ENCODE results near the gene TMX2. TPM values are rescaled to one million over a fixed set of nuclear protein-coding genes. Genes with fewer than 3 reads are reported as not detected.

TMX2 gene
- total and polyA plus RNA-seq, 9 of the 15 experiments (the other 6 are each of a cell fraction or from before 2014, with no cell fraction given): 176 to 433 (median 227) TPM

DNA sequence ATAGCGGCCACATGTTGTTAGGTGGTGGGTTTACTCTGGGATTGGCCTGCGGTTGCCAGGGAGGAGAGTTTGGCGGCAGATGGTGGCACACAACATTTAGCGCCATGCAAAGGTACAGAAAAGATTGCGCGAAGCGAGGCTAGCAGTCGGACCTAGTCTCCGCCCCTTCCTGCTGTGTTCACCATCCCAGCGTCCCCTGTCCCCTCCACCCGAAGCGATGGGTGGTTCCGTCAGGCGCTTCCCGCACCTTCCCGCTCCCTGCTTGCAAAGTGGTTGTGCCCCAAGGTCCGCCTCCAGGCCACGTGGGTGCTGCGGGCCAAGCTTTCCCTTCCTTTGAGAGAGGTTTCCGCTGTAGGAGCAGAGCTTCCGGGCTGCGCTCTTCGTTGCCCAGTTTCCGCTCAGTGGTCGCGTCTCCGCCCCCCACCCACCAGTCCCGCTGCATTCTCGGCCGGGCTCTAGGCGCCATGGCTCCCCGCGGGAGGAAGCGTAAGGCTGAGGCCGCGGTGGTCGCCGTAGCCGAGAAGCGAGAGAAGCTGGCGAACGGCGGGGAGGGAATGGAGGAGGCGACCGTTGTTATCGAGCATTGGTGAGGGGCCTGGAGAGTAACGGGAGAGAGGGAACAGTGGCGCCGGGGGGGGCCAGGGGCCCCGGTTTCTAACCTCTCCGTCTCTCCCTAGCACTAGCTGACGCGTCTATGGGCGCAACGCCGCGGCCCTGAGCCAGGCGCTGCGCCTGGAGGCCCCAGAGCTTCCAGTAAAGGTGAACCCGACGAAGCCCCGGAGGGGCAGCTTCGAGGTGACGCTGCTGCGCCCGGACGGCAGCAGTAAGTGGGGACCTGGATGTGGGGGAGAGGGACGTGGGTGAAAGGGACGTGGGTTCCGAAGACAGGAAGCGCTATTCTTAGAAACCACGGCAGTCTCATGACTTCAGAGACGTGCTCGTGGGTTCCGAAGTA is 29.0 kb downstream of the TMX2 start, which contains the start of gene SELENOH (continued):
- TF ChIP-seq SMARCB1 (IDR thresholded peaks at IDR 0.05; ENCODE audit: insufficient read length, low read depth) (no peak), POLR2G (IDR thresholded peaks at IDR 0.05; ENCODE audit: low read depth, low read length) (peak; percentile 99), NCOA1 (IDR thresholded peaks at IDR 0.05; ENCODE audit: low read depth) (peak; percentile 99), KDM4B (IDR thresholded peaks at IDR 0.05; ENCODE audit: borderline replicate concordance in 2 of 2, low read depth in 1 of 2) (peak in 1 of 2 experiments; percentile 92; a peak in 1 of 4 replicates), NUFIP1 (IDR thresholded peaks at IDR 0.05; ENCODE audit: partially characterized antibody) (peak; percentile 85), SOX6 (IDR thresholded peaks at IDR 0.05) (peak; percentile 81), MCM3 (IDR thresholded peaks at IDR 0.05) (no peak), CBX1 (IDR thresholded peaks at IDR 0.05; ENCODE audit: low read depth) (no peak; the same call in none of the 2 replicates), ADNP (tag; IDR thresholded peaks at IDR 0.05) (no peak), NCOA4 (IDR thresholded peaks at IDR 0.05; ENCODE audit: partially characterized antibody) (no peak), KLF10 (CRISPR knock-in tag; IDR thresholded peaks at IDR 0.05) (peak; percentile 24; the same call in 1 of the 2 replicates), RBM25 (IDR thresholded peaks at IDR 0.05; ENCODE audit: low read depth, low read length, severe bottlenecking) (no peak), MAFF (IDR thresholded peaks at IDR 0.05; ENCODE audit: low read length) (no peak; the same call in 1 of the 2 replicates), MEIS2 (IDR thresholded peaks at IDR 0.05; ENCODE audit: partially characterized antibody) (no peak), POLR2H (tag; IDR thresholded peaks at IDR 0.05; ENCODE audit: low read depth) (peak; percentile 88), HNRNPK (IDR thresholded peaks at IDR 0.05; ENCODE audit: low read depth, low read length, poor library complexity, severe bottlenecking) (no peak), GTF2F1 (IDR thresholded peaks at IDR 0.05; ENCODE audit: low read depth, low read length) (peak; percentile 73; the same call in 1 of the 2 replicates), PTRF (tag; IDR thresholded peaks at IDR 0.05) (no peak)
- TF ChIP-seq, protein P1, sequence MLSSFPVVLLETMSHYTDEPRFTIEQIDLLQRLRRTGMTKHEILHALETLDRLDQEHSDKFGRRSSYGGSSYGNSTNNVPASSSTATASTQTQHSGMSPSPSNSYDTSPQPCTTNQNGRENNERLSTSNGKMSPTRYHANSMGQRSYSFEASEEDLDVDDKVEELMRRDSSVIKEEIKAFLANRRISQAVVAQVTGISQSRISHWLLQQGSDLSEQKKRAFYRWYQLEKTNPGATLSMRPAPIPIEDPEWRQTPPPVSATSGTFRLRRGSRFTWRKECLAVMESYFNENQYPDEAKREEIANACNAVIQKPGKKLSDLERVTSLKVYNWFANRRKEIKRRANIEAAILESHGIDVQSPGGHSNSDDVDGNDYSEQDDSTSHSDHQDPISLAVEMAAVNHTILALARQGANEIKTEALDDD (IDR thresholded peaks at IDR 0.05): peak; percentile 81
- TF ChIP-seq, protein P2, sequence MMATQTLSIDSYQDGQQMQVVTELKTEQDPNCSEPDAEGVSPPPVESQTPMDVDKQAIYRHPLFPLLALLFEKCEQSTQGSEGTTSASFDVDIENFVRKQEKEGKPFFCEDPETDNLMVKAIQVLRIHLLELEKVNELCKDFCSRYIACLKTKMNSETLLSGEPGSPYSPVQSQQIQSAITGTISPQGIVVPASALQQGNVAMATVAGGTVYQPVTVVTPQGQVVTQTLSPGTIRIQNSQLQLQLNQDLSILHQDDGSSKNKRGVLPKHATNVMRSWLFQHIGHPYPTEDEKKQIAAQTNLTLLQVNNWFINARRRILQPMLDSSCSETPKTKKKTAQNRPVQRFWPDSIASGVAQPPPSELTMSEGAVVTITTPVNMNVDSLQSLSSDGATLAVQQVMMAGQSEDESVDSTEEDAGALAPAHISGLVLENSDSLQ (IDR thresholded peaks at IDR 0.05): peak; percentile 53; the same call in 1 of the 2 replicates
- TF ChIP-seq, protein P3, sequence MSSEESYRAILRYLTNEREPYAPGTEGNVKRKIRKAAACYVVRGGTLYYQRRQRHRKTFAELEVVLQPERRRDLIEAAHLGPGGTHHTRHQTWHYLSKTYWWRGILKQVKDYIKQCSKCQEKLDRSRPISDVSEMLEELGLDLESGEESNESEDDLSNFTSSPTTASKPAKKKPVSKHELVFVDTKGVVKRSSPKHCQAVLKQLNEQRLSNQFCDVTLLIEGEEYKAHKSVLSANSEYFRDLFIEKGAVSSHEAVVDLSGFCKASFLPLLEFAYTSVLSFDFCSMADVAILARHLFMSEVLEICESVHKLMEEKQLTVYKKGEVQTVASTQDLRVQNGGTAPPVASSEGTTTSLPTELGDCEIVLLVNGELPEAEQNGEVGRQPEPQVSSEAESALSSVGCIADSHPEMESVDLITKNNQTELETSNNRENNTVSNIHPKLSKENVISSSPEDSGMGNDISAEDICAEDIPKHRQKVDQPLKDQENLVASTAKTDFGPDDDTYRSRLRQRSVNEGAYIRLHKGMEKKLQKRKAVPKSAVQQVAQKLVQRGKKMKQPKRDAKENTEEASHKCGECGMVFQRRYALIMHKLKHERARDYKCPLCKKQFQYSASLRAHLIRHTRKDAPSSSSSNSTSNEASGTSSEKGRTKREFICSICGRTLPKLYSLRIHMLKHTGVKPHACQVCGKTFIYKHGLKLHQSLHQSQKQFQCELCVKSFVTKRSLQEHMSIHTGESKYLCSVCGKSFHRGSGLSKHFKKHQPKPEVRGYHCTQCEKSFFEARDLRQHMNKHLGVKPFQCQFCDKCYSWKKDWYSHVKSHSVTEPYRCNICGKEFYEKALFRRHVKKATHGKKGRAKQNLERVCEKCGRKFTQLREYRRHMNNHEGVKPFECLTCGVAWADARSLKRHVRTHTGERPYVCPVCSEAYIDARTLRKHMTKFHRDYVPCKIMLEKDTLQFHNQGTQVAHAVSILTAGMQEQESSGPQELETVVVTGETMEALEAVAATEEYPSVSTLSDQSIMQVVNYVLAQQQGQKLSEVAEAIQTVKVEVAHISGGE (CRISPR knock-in tag; IDR thresholded peaks at IDR 0.05): peak; percentile 97 to 99 (median 98)
